22Rv1 (cell line): ENCODE results near the gene SORBS1.

ENCODE experiments used
- CTCF ChIP-seq: fragments of 450-650 bp; IDR thresholded peaks from 2 replicates; pipeline ENCODE4 v1.5.1; 2017; ENCODE audit warnings: mild to moderate bottlenecking
- ZFX ChIP-seq: fragments of 450-650 bp; IDR thresholded peaks from 2 replicates; pipeline ENCODE4 v1.6.1; 2017; ENCODE audit warnings: antibody characterized with exemption, borderline replicate concordance

GRCh38 chr10:95315509-95315908, 245.7 kb downstream of the SORBS1 start:
- TF ChIP-seq CTCF = no peak
- no peak for TF ChIP-seq ZFX
